H1 (cell line): ENCODE data around the gene ADK. TPM values are rescaled to one million over a fixed set of nuclear protein-coding genes. Genes with fewer than 3 reads are reported as not detected.

Experiments used
- CTCF ChIA-PET: fragments of 300-600 bp; sonication (Branson Sonifier 250); formaldehyde crosslinking; loops from one replicate; lab custom pipeline; 2021; ENCODE audit not compliant: partially characterized antibody; lab: Charles Lee
- POLR2A ChIA-PET: fragments of 300-600 bp; sonication (Branson Sonifier 250); formaldehyde crosslinking; loops from one replicate; lab custom pipeline; 2021; ENCODE audit warnings: inconsistent platforms; ENCODE audit not compliant: partially characterized antibody; lab: Charles Lee
- DNase-seq, 2 experiments: peaks; one replicate each; pipeline versions ENCODE4 v3.0.0 to v3.0.0-alpha.2; 2010 to 2022; ENCODE audit warnings: low spot score in 2 of 2, low read depth in 1 of 2, mixed read lengths in 1 of 2
- FAIRE-seq: peaks from 2 replicates; lab custom pipeline; 2011; peaks lifted over from hg19 to GRCh38; lab: Jason Lieb, UNC
- H2AFZ ChIP-seq: 2 replicates; pipeline ENCODE4 v1.8.1; 2012; ENCODE audit warnings: low read length, inconsistent platforms
- H2AK5ac ChIP-seq: 2 replicates; pipeline ENCODE4 v1.6.1; 2013; ENCODE audit warnings: low read depth, low read length
- H2BK120ac ChIP-seq: replicated peaks from 2 replicates; pipeline ENCODE3; 2013; ENCODE audit warnings: low read depth, low read length, inconsistent platforms
- H2BK12ac ChIP-seq: 2 replicates; pipeline ENCODE4 v1.6.1; 2013; ENCODE audit warnings: low read depth, low read length
- H2BK15ac ChIP-seq: 2 replicates; pipeline ENCODE4 v1.6.1; 2013; ENCODE audit warnings: low read length
- H2BK20ac ChIP-seq: 2 replicates; pipeline ENCODE4 v1.6.1; 2013; ENCODE audit warnings: low read length
- H2BK5ac ChIP-seq: 2 replicates; pipeline ENCODE4 v1.6.1; 2013; ENCODE audit warnings: low read depth, low read length
- H3K14ac ChIP-seq: 2 replicates; pipeline ENCODE4 v1.6.1; 2013; ENCODE audit warnings: inconsistent platforms; ENCODE audit not compliant: insufficient read length
- H3K18ac ChIP-seq: 2 replicates; pipeline ENCODE4 v1.6.1; 2013; ENCODE audit warnings: low read length; ENCODE audit errors: extremely low read depth
- H3K23ac ChIP-seq: 2 replicates; pipeline ENCODE4 v1.6.1; 2013; ENCODE audit warnings: inconsistent platforms; ENCODE audit not compliant: insufficient read length
- H3K23me2 ChIP-seq: 2 replicates; pipeline ENCODE4 v1.6.1; 2013; ENCODE audit warnings: low read depth, low read length
- H3K27ac ChIP-seq: 2 replicates; pipeline ENCODE4 v1.6.1; 2011; ENCODE audit warnings: low read depth, low read length, inconsistent platforms
- H3K27me3 ChIP-seq, 4 experiments: replicated peaks in 1 of 4; 1 replicate in 1 of 4; 2 replicates in 3 of 4; pipeline versions ENCODE4 v1.6.1 to v1.8.1; 2011 to 2013; ENCODE audit warnings: low read length in 3 of 4, mild to moderate bottlenecking in 3 of 4, inconsistent platforms in 2 of 4, mixed read lengths in 2 of 4, moderate library complexity in 1 of 4; ENCODE audit not compliant: control insufficient read depth in 3 of 4, insufficient read depth in 3 of 4; ENCODE audit errors: extremely low read depth in 1 of 4
- H3K36me3 ChIP-seq, 4 experiments: 2 replicates each; pipeline versions ENCODE4 v1.6.1 to v1.8.1; 2011 to 2013; ENCODE audit warnings: mild to moderate bottlenecking in 4 of 4, low read length in 3 of 4, moderate library complexity in 2 of 4, control low read depth in 1 of 4, inconsistent platforms in 1 of 4; ENCODE audit not compliant: insufficient read depth in 4 of 4, control insufficient read depth in 2 of 4
- H3K4ac ChIP-seq: replicated peaks from 2 replicates; pipeline ENCODE3; 2013; ENCODE audit warnings: low read length, low read depth, mixed read lengths, inconsistent platforms; ENCODE audit not compliant: insufficient read length
- H3K4me1 ChIP-seq, 4 experiments: replicated peaks in 1 of 4; 1 replicate in 1 of 4; 2 replicates in 3 of 4; pipeline versions ENCODE4 v1.6.1 to v1.8.1; 2011 to 2013; ENCODE audit warnings: low read length in 3 of 4, inconsistent platforms in 2 of 4, mixed read lengths in 1 of 4; ENCODE audit not compliant: insufficient read depth in 4 of 4, control insufficient read depth in 3 of 4
- H3K4me2 ChIP-seq, 2 experiments: 2 replicates each; pipeline versions ENCODE4 v1.6.1 to v1.8.1; 2011 to 2013; ENCODE audit warnings: low read depth in 2 of 2, low read length in 2 of 2, control low read depth in 1 of 2, inconsistent platforms in 1 of 2, mild to moderate bottlenecking in 1 of 2; ENCODE audit not compliant: insufficient read depth in 1 of 2
- H3K4me3 ChIP-seq, 4 experiments: fragments of 200-600, 300-600 bp in 1 of 4; sonication (generic), shearing (Covaris generic), sonication (Bioruptor Twin) in 1 of 4; 2 replicates each; pipeline versions ENCODE4 v1.5.1 to v1.8.1; 2011 to 2016; ENCODE audit warnings: low read length in 4 of 4, low read depth in 3 of 4, control low read depth in 2 of 4, inconsistent platforms in 2 of 4, mild to moderate bottlenecking in 2 of 4, mixed read lengths in 1 of 4, moderate library complexity in 1 of 4; ENCODE audit not compliant: insufficient read depth in 2 of 4; ENCODE audit errors: extremely low read depth in 1 of 4
- H3K56ac ChIP-seq: replicated peaks from 2 replicates; pipeline ENCODE3; 2013; ENCODE audit warnings: low read depth, mild to moderate bottlenecking, mixed read lengths, low read length, inconsistent platforms; ENCODE audit not compliant: insufficient read length
- H3K79me1 ChIP-seq: 2 replicates; pipeline ENCODE4 v1.6.1; 2013; ENCODE audit warnings: low read depth, low read length, control low read depth
- H3K79me2 ChIP-seq, 2 experiments: 2 replicates each; pipeline versions ENCODE4 v1.6.1 to v1.8.1; 2012 to 2013; ENCODE audit warnings: low read length in 2 of 2, mild to moderate bottlenecking in 2 of 2, inconsistent platforms in 1 of 2; ENCODE audit not compliant: insufficient read depth in 2 of 2, control insufficient read depth in 1 of 2
- H3K9ac ChIP-seq, 4 experiments: replicated peaks in 1 of 4; 1 replicate in 1 of 4; 2 replicates in 3 of 4; pipeline versions ENCODE4 v1.6.1 to v1.8.1; 2011 to 2013; ENCODE audit warnings: low read depth in 3 of 4, low read length in 3 of 4, control low read depth in 2 of 4, mild to moderate bottlenecking in 2 of 4, moderate library complexity in 2 of 4, inconsistent platforms in 1 of 4; ENCODE audit errors: extremely low read depth in 1 of 4
- H3K9me3 ChIP-seq, 2 experiments: 2 replicates each; pipeline versions ENCODE4 v1.6.1 to v1.8.1; 2012 to 2013; ENCODE audit warnings: mild to moderate bottlenecking in 2 of 2, moderate library complexity in 2 of 2, control low read depth in 1 of 2, inconsistent platforms in 1 of 2, low read depth in 1 of 2, low read length in 1 of 2, mixed read lengths in 1 of 2; ENCODE audit not compliant: insufficient read depth in 2 of 2
- H4K20me1 ChIP-seq, 2 experiments: replicated peaks in 1 of 2; 2 replicates each; pipeline versions ENCODE3 to v1.8.1; 2011 to 2013; ENCODE audit warnings: inconsistent platforms in 2 of 2, low read length in 2 of 2, mild to moderate bottlenecking in 1 of 2; ENCODE audit not compliant: insufficient read depth in 2 of 2, control insufficient read depth in 1 of 2
- H4K5ac ChIP-seq: 2 replicates; pipeline ENCODE4 v1.6.1; 2013; ENCODE audit warnings: low read length, low read depth, mixed read lengths, inconsistent platforms; ENCODE audit not compliant: insufficient read length
- H4K8ac ChIP-seq: 2 replicates; pipeline ENCODE4 v1.8.0; 2013; ENCODE audit warnings: mild to moderate bottlenecking, moderate library complexity, low read length, inconsistent platforms; ENCODE audit not compliant: insufficient read depth; ENCODE audit errors: extremely low read depth
- H4K91ac ChIP-seq: replicated peaks from 2 replicates; pipeline ENCODE3; 2013; ENCODE audit warnings: low read length, mixed read lengths, inconsistent platforms; ENCODE audit not compliant: insufficient read length
- BCL11A ChIP-seq, 2 experiments: IDR thresholded peaks; one replicate each; pipeline ENCODE4 v1.6.1; 2011; ENCODE audit warnings: low read depth in 2 of 2, low read length in 2 of 2, mild to moderate bottlenecking in 2 of 2
- CHD1 ChIP-seq: IDR thresholded peaks from 2 replicates; pipeline ENCODE4 v1.6.1; 2012; ENCODE audit warnings: low read depth, low read length, improper control_type of control experiment
- GTF2F1 ChIP-seq: IDR thresholded peaks from 2 replicates; pipeline ENCODE4 v1.6.1; 2012; ENCODE audit warnings: low read depth, low read length, improper control_type of control experiment, borderline replicate concordance
- JUN ChIP-seq: IDR thresholded peaks from 2 replicates; pipeline ENCODE4 v1.6.1; 2011; ENCODE audit warnings: low read depth, mild to moderate bottlenecking, improper control_type of control experiment, low read length
- KDM1A ChIP-seq: fragments of 200-600, 300-600 bp; sonication (generic); IDR thresholded peaks from 2 replicates; pipeline ENCODE4 v1.7.1; 2016; ENCODE audit warnings: mild to moderate bottlenecking, low read length, borderline replicate concordance
- KDM4A ChIP-seq: IDR thresholded peaks from one replicate; pipeline ENCODE4 v1.7.1; 2012; ENCODE audit warnings: low read depth, mild to moderate bottlenecking, moderate library complexity, low read length, inconsistent platforms; ENCODE audit not compliant: severe bottlenecking
- MAFK ChIP-seq: IDR thresholded peaks from 2 replicates; pipeline ENCODE4 v1.6.1; 2012; ENCODE audit warnings: low read depth, mild to moderate bottlenecking, improper control_type of control experiment, low read length
- NRF1 ChIP-seq: IDR thresholded peaks from 2 replicates; pipeline ENCODE4 v1.6.1; 2011; ENCODE audit warnings: mild to moderate bottlenecking, low read depth, low read length, improper control_type of control experiment
- SAP30 ChIP-seq: fragments of 300-600 bp; sonication (generic); IDR thresholded peaks from 2 replicates; pipeline ENCODE4 v1.7.1; 2012; ENCODE audit warnings: low read length, moderate library complexity, mild to moderate bottlenecking, inconsistent platforms; ENCODE audit not compliant: insufficient read depth, insufficient replicate concordance
- SP4 ChIP-seq: IDR thresholded peaks from 2 replicates; pipeline ENCODE4 v1.6.1; 2012; ENCODE audit warnings: low read length, inconsistent platforms
- WGBS, 2 experiments: shearing (Covaris generic) in 1 of 2; methylation state at CpG; one replicate each; pipeline versions ENCODE4 v1.1.6 to v1.1.7; 2013 to 2015; ENCODE audit warnings: low lambda C conversion rate in 2 of 2, mixed read lengths in 2 of 2, inconsistent platforms in 1 of 2, low coverage in 1 of 2, missing lambda C conversion rate in 1 of 2; ENCODE audit not compliant: insufficient replicate concordance in 2 of 2, insufficient coverage in 1 of 2, insufficient read length in 1 of 2; ENCODE audit errors: extremely low coverage in 1 of 2, missing lambda C conversion rate in 1 of 2; 5-methylcytosine and 5-hydroxymethylcytosine counted together
- polyA plus RNA-seq, 7 experiments: library from polyadenylated mRNA; depleted of rRNA in 3 of 7; stranded (reverse) in 5 of 7; unstranded in 2 of 7; fragments of >200 nt in 5 of 7; fragments of 200-250 nt in 2 of 7; gene quantifications; 1 replicate in 5 of 7; 2 replicates in 1 of 7; 4 replicates in 1 of 7; pipeline versions ENCODE4 v1.2.1 to v1.2.3, GENCODE V29; 2011 to 2013; ENCODE audit warnings: missing spikeins in 2 of 7, mixed read lengths in 2 of 7
- total RNA-seq: library from RNA; stranded (reverse); fragmentation: NEBNext Ultra II Directional; extraction: Animal tissue kit (Norgen Biotek cat#: 25700); gene quantifications from 2 replicates; pipeline ENCODE4 v1.2.1, GENCODE V29; 2021
- TF ChIP-seq, protein P1 (sequence below): IDR thresholded peaks from 2 replicates; pipeline ENCODE4 v1.6.1; 2011; ENCODE audit warnings: low read depth, mild to moderate bottlenecking, low read length; ENCODE audit not compliant: insufficient read depth

Gene ADK
- total and polyA plus RNA-seq, 2 of the 8 experiments (the other 6 are each of a cell fraction or from before 2014, with no cell fraction given), result 12.3 to 42.4 TPM

DNA sequence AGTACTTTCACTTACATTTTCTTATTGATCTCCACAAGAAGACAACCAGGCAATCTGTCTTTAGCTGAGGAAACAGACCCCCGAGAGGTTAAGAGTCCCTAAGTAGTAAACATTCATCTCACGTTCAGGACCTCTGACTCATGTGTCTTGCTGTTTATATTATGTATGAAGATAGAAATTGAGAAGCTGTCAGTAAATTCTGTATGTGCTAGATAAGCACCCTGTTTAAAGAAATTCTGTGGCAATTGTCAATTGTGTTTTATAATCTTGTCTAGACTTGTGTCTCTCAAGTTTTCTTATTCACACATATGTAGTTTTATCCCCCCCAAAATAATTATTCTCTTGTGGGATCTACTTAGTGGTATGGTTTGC, 14.5 kb downstream of the ADK start:
- Histone ChIP-seq H4K5ac (no peak overlapping the region), H2AK5ac (no peak overlapping the region), H2BK12ac (no peak overlapping the region), H3K23me2 (no peaks in the 10 kb centered on the region), H3K56ac (no peak overlapping the region), H2BK20ac (no peak overlapping the region), H3K4me3 (no peak overlapping the region), H3K9ac (no peak overlapping the region), H4K20me1 (peaks cover 2% of the 10 kb centered on the region in 2 experiments), H3K4ac (no peak overlapping the region), H3K23ac (no peak overlapping the region), H3K27ac (no peak overlapping the region), H3K27me3 (no peaks in the 10 kb centered on the region), H3K36me3 (no peaks in the 10 kb centered on the region), H3K79me2 (peaks cover 0 to 31% of the 10 kb centered on the region in 2 experiments; a peak in 3 of 4 replicates), H2BK120ac (no peak overlapping the region), H3K18ac (no peak overlapping the region), H4K8ac (no peak overlapping the region), H2BK5ac (no peak overlapping the region), H3K4me2 (no peak overlapping the region), H3K4me1 (no peaks in the 10 kb centered on the region; a peak in 1 of 7 replicates), H2BK15ac (no peak overlapping the region), H2AFZ (no peak overlapping the region), H3K79me1 (no peaks in the 10 kb centered on the region; the same call in 1 of the 2 replicates), H4K91ac (no peak overlapping the region), H3K14ac (no peak overlapping the region), H3K9me3 (no peaks in the 10 kb centered on the region)
- FAIRE-seq, result no peak
- no peak for DNase-seq
- 97% methylated on average over 2 of the region's 2 CpGs; no CpG with 5 or more reads in 1 of the 2 experiments for WGBS, 2 experiments
- ChIA-PET POLR2A (interaction anchor here (1.0 to 1.4 kb wide), 2 partner anchors 11 to 14 kb away, joined by 4 read pairs; partner anchors contain the start of gene ADK), CTCF (interaction anchor here (1.0 kb wide), 2 partner anchors 9 to 15 kb away, joined by 3 read pairs; partner anchors contain the start of genes ADK and AP3M1)
- TF ChIP-seq NRF1 (no peak), SP4 (no peak), BCL11A (IDR thresholded peaks at IDR 0.05; ENCODE audit: low read depth in 2 of 2, low read length in 2 of 2) (no peak), JUN (no peak), KDM4A (no peak), MAFK (no peak), GTF2F1 (no peak), SAP30 (no peak), CHD1 (no peak), KDM1A (no peak)
- TF ChIP-seq, protein P1, sequence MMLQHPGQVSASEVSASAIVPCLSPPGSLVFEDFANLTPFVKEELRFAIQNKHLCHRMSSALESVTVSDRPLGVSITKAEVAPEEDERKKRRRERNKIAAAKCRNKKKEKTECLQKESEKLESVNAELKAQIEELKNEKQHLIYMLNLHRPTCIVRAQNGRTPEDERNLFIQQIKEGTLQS, result no peak
